Skeletal muscle satellite cell (primary cell): ENCODE results near the gene SPOCK2.

Experiments
- H3K27me3 ChIP-seq: 2 replicates; pipeline ENCODE4 v1.7.0; 2013; ENCODE audit warnings: low read length; ENCODE audit not compliant: control insufficient read depth, insufficient read depth
- H3K36me3 ChIP-seq: 2 replicates; pipeline ENCODE4 v1.7.0; 2013; ENCODE audit warnings: mild to moderate bottlenecking, control low read depth, low read length; ENCODE audit not compliant: insufficient read depth
- H3K4me1 ChIP-seq: 2 replicates; pipeline ENCODE4 v1.7.0; 2013; ENCODE audit warnings: low read length; ENCODE audit not compliant: control insufficient read depth, insufficient read depth
- H3K4me2 ChIP-seq: 2 replicates; pipeline ENCODE4 v1.7.0; 2013; ENCODE audit warnings: mild to moderate bottlenecking, low read length
- H3K4me3 ChIP-seq: 2 replicates; pipeline ENCODE4 v1.7.0; 2013; ENCODE audit warnings: low read length
- H3K9ac ChIP-seq: 2 replicates; pipeline ENCODE4 v1.7.0; 2013; ENCODE audit warnings: mild to moderate bottlenecking, low read depth, low read length, moderate library complexity
- H3K9me3 ChIP-seq: replicated peaks from 2 replicates; pipeline ENCODE4 v1.7.0; 2013; ENCODE audit warnings: mild to moderate bottlenecking, control low read depth, low read length

Gene SPOCK2

GRCh38 chr10:72015841-72016240, 72.5 kb downstream of the SPOCK2 start:
- Histone ChIP-seq H3K36me3 (peaks cover 23% of the 10 kb centered on the region), H3K4me1 (peaks cover 13% of the 10 kb centered on the region), H3K9ac (no peak overlapping the region), H3K4me3 (no peak overlapping the region), H3K4me2 (no peak overlapping the region), H3K9me3 (no peaks in the 10 kb centered on the region), H3K27me3 (no peaks in the 10 kb centered on the region)

- peaks cover 21% of the 10 kb centered on the region for H3K4me1 ChIP-seq
- H3K27me3 ChIP-seq, result no peaks in the 10 kb centered on the region
- no peak overlapping the region for H3K9ac ChIP-seq
- peaks cover 31% of the 10 kb centered on the region for H3K36me3 ChIP-seq
- no peaks in the 10 kb centered on the region for H3K9me3 ChIP-seq
- no peak overlapping the region for H3K4me2 ChIP-seq
- no peak overlapping the region for H3K4me3 ChIP-seq
Measured at GRCh38 chr10:72014785-72015480, 73.4 kb downstream of the SPOCK2 start.

GRCh38 chr10:72014197-72014596, 74.2 kb downstream of the SPOCK2 start:
- H3K4me3 ChIP-seq, result no peak overlapping the region
- no peak overlapping the region for H3K4me2 ChIP-seq
- no peak overlapping the region for H3K9ac ChIP-seq
- no peaks in the 10 kb centered on the region for H3K9me3 ChIP-seq
- peaks cover 32% of the 10 kb centered on the region for H3K36me3 ChIP-seq
- H3K4me1 ChIP-seq, result peaks cover 28% of the 10 kb centered on the region
- no peaks in the 10 kb centered on the region for H3K27me3 ChIP-seq

- H3K4me2 ChIP-seq, result no peak overlapping the region
- H3K4me1 ChIP-seq, result peaks cover 36% of the 10 kb centered on the region
- H3K36me3 ChIP-seq, result peaks cover 39% of the 10 kb centered on the region
- H3K4me3 ChIP-seq, result no peak overlapping the region
- H3K9ac ChIP-seq, result no peak overlapping the region
- H3K27me3 ChIP-seq, result no peaks in the 10 kb centered on the region
- no peaks in the 10 kb centered on the region for H3K9me3 ChIP-seq
Measured at GRCh38 chr10:72013202-72013945, 75.0 kb downstream of the SPOCK2 start.

- peaks cover 37% of the 10 kb centered on the region for H3K4me1 ChIP-seq
- no peaks in the 10 kb centered on the region for H3K9me3 ChIP-seq
- H3K27me3 ChIP-seq, result no peaks in the 10 kb centered on the region
- H3K36me3 ChIP-seq, result peaks cover 44% of the 10 kb centered on the region
- no peak overlapping the region for H3K9ac ChIP-seq
- H3K4me3 ChIP-seq, result no peak overlapping the region
- H3K4me2 ChIP-seq, result no peak overlapping the region
Measured at GRCh38 chr10:72012796-72013195, 75.6 kb downstream of the SPOCK2 start.

GRCh38 chr10:72011976-72012512, 76.3 kb downstream of the SPOCK2 start:
- Histone ChIP-seq H3K4me3 (no peak overlapping the region), H3K4me1 (peaks cover 29% of the 10 kb centered on the region), H3K9ac (no peak overlapping the region), H3K9me3 (no peaks in the 10 kb centered on the region), H3K4me2 (no peak overlapping the region), H3K36me3 (peaks cover 52% of the 10 kb centered on the region), H3K27me3 (no peaks in the 10 kb centered on the region)

GRCh38 chr10:72011468-72011867, 76.9 kb downstream of the SPOCK2 start:
- H3K4me1 ChIP-seq, result peaks cover 27% of the 10 kb centered on the region
- H3K4me2 ChIP-seq, result no peak overlapping the region
- H3K36me3 ChIP-seq, result peaks cover 58% of the 10 kb centered on the region
- no peaks in the 10 kb centered on the region for H3K27me3 ChIP-seq
- no peaks in the 10 kb centered on the region for H3K9me3 ChIP-seq
- H3K9ac ChIP-seq, result no peak overlapping the region
- H3K4me3 ChIP-seq, result no peak overlapping the region

GRCh38 chr10:72011016-72011415, 77.3 kb downstream of the SPOCK2 start:
- peaks cover 62% of the 10 kb centered on the region for H3K36me3 ChIP-seq
- peaks cover 27% of the 10 kb centered on the region for H3K4me1 ChIP-seq

GRCh38 chr10:72010234-72010973, 77.9 kb downstream of the SPOCK2 start:
- Histone ChIP-seq H3K4me1 (peaks cover 27% of the 10 kb centered on the region), H3K36me3 (peaks cover 64% of the 10 kb centered on the region), H3K9me3 (no peaks in the 10 kb centered on the region), H3K4me3 (no peak overlapping the region), H3K27me3 (no peaks in the 10 kb centered on the region), H3K9ac (peak overlapping the region; percentile 63), H3K4me2 (peak overlapping the region; percentile 66)

More at GRCh38 chr10:72011016-72011415, 77.3 kb downstream of the SPOCK2 start:
- no peaks in the 10 kb centered on the region for H3K27me3 ChIP-seq
- no peaks in the 10 kb centered on the region for H3K9me3 ChIP-seq
- H3K9ac ChIP-seq, result no peak overlapping the region
- no peak overlapping the region for H3K4me3 ChIP-seq
- H3K4me2 ChIP-seq, result no peak overlapping the region

GRCh38 chr10:72009425-72010081, 78.8 kb downstream of the SPOCK2 start:
- Histone ChIP-seq H3K9ac (peak overlapping the region; percentile 63), H3K27me3 (no peaks in the 10 kb centered on the region), H3K36me3 (peaks cover 64% of the 10 kb centered on the region), H3K4me3 (peak overlapping the region; percentile 12), H3K9me3 (no peaks in the 10 kb centered on the region), H3K4me1 (peaks cover 27% of the 10 kb centered on the region), H3K4me2 (peak overlapping the region; percentile 66)

- peak overlapping the region; percentile 12 for H3K4me3 ChIP-seq
- H3K4me1 ChIP-seq, result peaks cover 27% of the 10 kb centered on the region
- H3K4me2 ChIP-seq, result peak overlapping the region; percentile 66
- H3K36me3 ChIP-seq, result peaks cover 64% of the 10 kb centered on the region
- peak overlapping the region; percentile 63 for H3K9ac ChIP-seq
- no peaks in the 10 kb centered on the region for H3K9me3 ChIP-seq
- H3K27me3 ChIP-seq, result no peaks in the 10 kb centered on the region
Measured at GRCh38 chr10:72009051-72009424, 79.3 kb downstream of the SPOCK2 start.
